SU-DHL-6 (cell line): ENCODE results near the gene ZNF804B.

Experiments
- EZH2phosphoT487 ChIP-seq: fragments of 200-600 bp; sonication (generic), shearing (Covaris generic); conservative IDR thresholded peaks from 2 replicates; pipeline ENCODE4 v1.6.1; 2018; ENCODE audit warnings: mild to moderate bottlenecking, antibody characterized with exemption, low read length, moderate library complexity, mixed read lengths
- TF ChIP-seq, protein P1 (sequence below): fragments of 200-600 bp; sonication (generic); IDR thresholded peaks from one replicate; pipeline ENCODE4 v1.5.1; 2017; ENCODE audit warnings: antibody characterized with exemption, mild to moderate bottlenecking, low read length, moderate library complexity; ENCODE audit not compliant: insufficient read depth, poor library complexity, severe bottlenecking

GRCh38 chr7:88915615-88916014 is 156.1 kb downstream of the ZNF804B start:
- TF ChIP-seq, protein P1, sequence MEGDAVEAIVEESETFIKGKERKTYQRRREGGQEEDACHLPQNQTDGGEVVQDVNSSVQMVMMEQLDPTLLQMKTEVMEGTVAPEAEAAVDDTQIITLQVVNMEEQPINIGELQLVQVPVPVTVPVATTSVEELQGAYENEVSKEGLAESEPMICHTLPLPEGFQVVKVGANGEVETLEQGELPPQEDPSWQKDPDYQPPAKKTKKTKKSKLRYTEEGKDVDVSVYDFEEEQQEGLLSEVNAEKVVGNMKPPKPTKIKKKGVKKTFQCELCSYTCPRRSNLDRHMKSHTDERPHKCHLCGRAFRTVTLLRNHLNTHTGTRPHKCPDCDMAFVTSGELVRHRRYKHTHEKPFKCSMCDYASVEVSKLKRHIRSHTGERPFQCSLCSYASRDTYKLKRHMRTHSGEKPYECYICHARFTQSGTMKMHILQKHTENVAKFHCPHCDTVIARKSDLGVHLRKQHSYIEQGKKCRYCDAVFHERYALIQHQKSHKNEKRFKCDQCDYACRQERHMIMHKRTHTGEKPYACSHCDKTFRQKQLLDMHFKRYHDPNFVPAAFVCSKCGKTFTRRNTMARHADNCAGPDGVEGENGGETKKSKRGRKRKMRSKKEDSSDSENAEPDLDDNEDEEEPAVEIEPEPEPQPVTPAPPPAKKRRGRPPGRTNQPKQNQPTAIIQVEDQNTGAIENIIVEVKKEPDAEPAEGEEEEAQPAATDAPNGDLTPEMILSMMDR = no peak
- no peak for TF ChIP-seq EZH2phosphoT487
